ENCODE measurements around the gene PAQR4. TPM values are rescaled to one million over a fixed set of nuclear protein-coding genes. Genes with fewer than 3 reads are reported as not detected.
"Not testable (repeated sequence)": the region's sequence is repeated elsewhere in the genome, so short reads cannot be mapped to it uniquely, and the experiment has no call there.

PAQR4 gene
- polyA plus RNA-seq, 1 donor from 2014 or later: 1.9 TPM

- no peaks in the 10 kb centered on the region for H3K4me1 Mint-ChIP-seq
- no peak overlapping the region for H3K27ac Mint-ChIP-seq
Measured at GRCh38 chr16:2933701-2934100, 35.4 kb upstream of the PAQR4 start.

GRCh38 chr16:2934450-2934849 is 34.7 kb upstream of the PAQR4 start:
- Mint-ChIP-seq H3K27ac (no peak overlapping the region), H3K27me3 (no peaks in the 10 kb centered on the region), H3K9me3 (no peaks in the 10 kb centered on the region), H3K4me1 (no peaks in the 10 kb centered on the region), H3K36me3 (peaks cover 10% of the 10 kb centered on the region), H3K4me3 (no peak overlapping the region)

More at GRCh38 chr16:2933701-2934100, 35.4 kb upstream of the PAQR4 start:
- Mint-ChIP-seq H3K27me3 (no peaks in the 10 kb centered on the region), H3K9me3 (no peaks in the 10 kb centered on the region), H3K36me3 (peaks cover 9% of the 10 kb centered on the region), H3K4me3 (no peak overlapping the region)

DNA sequence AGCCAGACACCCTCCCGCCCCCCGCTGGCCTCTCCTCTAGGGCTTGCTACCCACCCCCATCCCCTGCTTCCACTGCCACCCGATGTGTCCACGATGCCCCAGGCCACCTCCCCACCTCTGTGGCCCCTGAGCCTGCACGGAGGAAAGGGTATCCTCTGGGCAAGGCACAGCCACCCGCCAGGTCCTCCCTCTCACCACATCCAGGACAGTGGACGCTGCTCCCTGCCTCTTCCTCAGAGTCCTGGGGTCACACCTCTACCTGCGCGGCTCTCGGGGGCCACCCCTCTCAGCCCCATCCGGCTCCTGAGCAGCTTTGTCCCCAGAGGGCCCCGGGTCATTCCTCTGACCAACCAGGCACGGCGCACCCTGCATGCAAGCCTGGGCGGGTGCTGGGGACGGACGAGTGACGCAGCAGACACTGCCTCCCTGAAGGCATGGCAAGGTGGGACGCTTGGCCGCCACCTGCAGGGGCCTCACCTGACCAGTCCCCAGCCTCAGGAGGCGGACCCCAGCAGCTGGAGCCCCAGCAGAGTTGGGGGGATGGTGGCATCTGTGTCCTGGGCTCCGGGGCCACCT is 32.6 kb upstream of the PAQR4 start:
- Mint-ChIP-seq H3K36me3 (peaks cover 12% of the 10 kb centered on the region), H3K9me3 (no peaks in the 10 kb centered on the region), H3K4me1 (peaks cover 0 to 7% (median 0%) of the 10 kb centered on the region in 3 donors), H3K27me3 (no peaks in the 10 kb centered on the region), H3K4me3 (no peak overlapping the region), H3K27ac (no peak overlapping the region)

DNA sequence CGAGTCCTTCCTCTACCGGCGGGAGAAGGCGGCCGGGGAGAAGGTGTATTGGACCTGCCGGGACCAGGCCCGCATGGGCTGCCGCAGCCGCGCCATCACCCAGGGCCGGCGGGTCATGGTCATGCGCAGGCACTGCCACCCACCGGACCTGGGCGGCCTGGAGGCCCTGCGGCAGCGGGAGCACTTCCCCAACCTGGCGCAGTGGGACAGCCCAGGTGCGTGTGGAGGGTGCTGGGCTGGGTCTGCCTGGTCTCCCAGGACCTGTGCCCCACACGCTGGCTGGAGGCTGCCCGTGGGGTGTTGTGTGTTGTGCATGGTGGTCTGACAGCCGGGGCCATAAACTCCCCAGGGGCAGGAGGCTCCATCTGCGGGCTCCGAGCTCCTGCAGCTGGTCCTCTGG is 32.0 kb upstream of the PAQR4 start:
- Mint-ChIP-seq H3K36me3 (peaks cover 12% of the 10 kb centered on the region), H3K4me3 (no peak overlapping the region), H3K4me1 (peaks cover 0 to 11% (median 2%) of the 10 kb centered on the region in 3 donors), H3K27me3 (no peaks in the 10 kb centered on the region), H3K9me3 (no peaks in the 10 kb centered on the region), H3K27ac (no peak overlapping the region)

- Mint-ChIP-seq H3K27ac (no peak overlapping the region), H3K4me3 (no peak overlapping the region), H3K4me1 (peaks cover 0 to 13% (median 5%) of the 10 kb centered on the region in 3 donors), H3K36me3 (peaks cover 11% of the 10 kb centered on the region), H3K9me3 (no peaks in the 10 kb centered on the region), H3K27me3 (no peaks in the 10 kb centered on the region)
Measured at GRCh38 chr16:2938206-2938605, 30.9 kb upstream of the PAQR4 start.

- Mint-ChIP-seq H3K27ac (no peak overlapping the region), H3K36me3 (peaks cover 8% of the 10 kb centered on the region), H3K27me3 (no peaks in the 10 kb centered on the region), H3K4me1 (peaks cover 0 to 13% (median 5%) of the 10 kb centered on the region in 3 donors), H3K9me3 (no peaks in the 10 kb centered on the region), H3K4me3 (no peak overlapping the region)
Measured at GRCh38 chr16:2939968-2940367, 29.2 kb upstream of the PAQR4 start.

DNA sequence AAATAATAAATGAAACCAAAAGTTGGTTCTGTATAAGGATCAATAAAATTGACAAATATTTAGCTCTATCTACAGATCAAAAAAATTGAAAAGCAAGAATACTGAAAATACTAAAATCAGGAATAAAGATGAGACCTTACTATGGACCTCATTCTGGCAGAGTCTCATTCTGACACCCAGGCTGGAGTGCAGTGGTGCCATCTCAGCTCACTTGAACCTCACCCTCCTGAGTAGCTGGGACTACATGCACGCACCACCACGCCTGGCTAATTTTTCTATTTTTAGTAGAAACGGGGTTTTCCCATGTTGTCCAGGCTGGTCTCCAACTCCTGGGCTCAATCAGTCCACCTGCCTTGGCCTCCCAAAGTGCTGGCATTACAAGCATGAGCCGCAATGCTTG is 27.1 kb upstream of the PAQR4 start:
- H3K9me3 Mint-ChIP-seq: no peaks in the 10 kb centered on the region
- peaks cover 0 to 13% (median 5%) of the 10 kb centered on the region in 3 donors for H3K4me1 Mint-ChIP-seq
- H3K4me3 Mint-ChIP-seq: no peak overlapping the region
- no peaks in the 10 kb centered on the region for H3K27me3 Mint-ChIP-seq
- H3K36me3 Mint-ChIP-seq: peaks cover 6% of the 10 kb centered on the region
- H3K27ac Mint-ChIP-seq: peak overlapping the region in 1 of 3 donors; percentile 65

DNA sequence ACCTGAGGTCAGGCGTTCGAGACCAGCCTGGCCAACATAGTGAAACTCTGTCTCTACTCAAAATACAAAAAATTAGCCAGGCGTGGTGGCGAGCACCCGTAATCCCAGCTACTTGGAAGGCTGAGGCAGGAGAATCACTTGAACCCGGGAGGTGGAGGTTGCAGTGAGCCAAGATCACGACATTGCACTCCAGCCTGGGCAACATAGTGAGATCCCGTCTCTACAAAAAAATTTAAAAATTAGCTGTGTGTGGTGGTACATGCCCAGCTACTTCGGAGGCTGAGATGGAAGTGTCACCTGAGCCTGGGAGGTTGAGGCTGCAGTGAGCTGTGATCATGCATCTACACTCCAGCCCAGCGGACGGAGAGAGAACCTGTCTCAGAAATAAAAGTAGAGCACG is 25.4 kb upstream of the PAQR4 start:
- H3K27me3 Mint-ChIP-seq, H3K36me3 Mint-ChIP-seq, H3K27ac Mint-ChIP-seq, H3K9me3 Mint-ChIP-seq, H3K4me3 Mint-ChIP-seq: not testable (repeated sequence)
- peaks cover 0 to 13% (median 5%) of the 10 kb centered on the region in 3 donors for H3K4me1 Mint-ChIP-seq

GRCh38 chr16:2946649-2947048 is 22.5 kb upstream of the PAQR4 start:
- peaks cover 0 to 5% (median 5%) of the 10 kb centered on the region in 3 donors for H3K4me1 Mint-ChIP-seq
- H3K36me3 Mint-ChIP-seq: peaks cover 3% of the 10 kb centered on the region

GRCh38 chr16:2948807-2949704 is 20.1 kb upstream of the PAQR4 start:
- peaks cover 0 to 7% (median 0%) of the 10 kb centered on the region in 3 donors for H3K4me1 Mint-ChIP-seq
- H3K36me3 Mint-ChIP-seq: no peaks in the 10 kb centered on the region
- H3K27me3 Mint-ChIP-seq: peaks cover 9% of the 10 kb centered on the region
- H3K4me3 Mint-ChIP-seq: no peak overlapping the region
- no peak overlapping the region for H3K27ac Mint-ChIP-seq
- H3K9me3 Mint-ChIP-seq: no peaks in the 10 kb centered on the region

More at GRCh38 chr16:2946649-2947048, 22.5 kb upstream of the PAQR4 start:
- Mint-ChIP-seq H3K9me3 (no peaks in the 10 kb centered on the region), H3K4me3 (no peak overlapping the region), H3K27ac (no peak overlapping the region), H3K27me3 (no peaks in the 10 kb centered on the region)

DNA sequence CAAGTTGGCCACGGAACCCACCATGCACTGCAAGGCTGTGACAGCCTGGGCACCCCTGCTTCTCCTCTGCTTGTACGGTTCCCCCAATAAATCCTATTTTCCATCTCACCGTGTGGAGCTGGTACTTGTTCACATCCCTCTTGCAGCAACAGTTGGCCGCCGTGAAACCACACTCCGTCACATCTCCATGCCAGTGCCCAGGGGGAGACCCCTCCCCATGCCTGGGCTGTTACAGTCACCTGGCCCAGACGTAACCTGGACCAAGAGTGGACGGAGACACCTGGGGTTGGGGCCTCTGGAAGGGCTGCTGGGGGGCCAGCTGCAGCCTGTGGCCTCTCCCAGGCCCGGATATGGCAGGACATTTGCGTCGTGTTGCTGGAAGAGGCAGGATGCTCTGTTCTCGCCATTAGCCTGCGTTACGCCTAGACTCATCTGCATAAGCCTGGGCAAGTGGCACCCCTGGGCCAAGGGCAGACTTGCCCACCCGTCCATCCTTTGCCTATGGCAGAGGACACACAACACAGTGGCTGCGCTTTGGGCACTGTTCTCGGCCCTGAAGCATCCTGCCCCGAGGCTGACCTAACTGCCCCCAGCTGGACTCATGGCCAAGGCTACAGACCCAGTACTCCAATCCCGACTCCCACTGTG is 19.3 kb upstream of the PAQR4 start:
- H3K27ac Mint-ChIP-seq: no peak overlapping the region
- no peak overlapping the region for H3K4me3 Mint-ChIP-seq
- no peaks in the 10 kb centered on the region for H3K9me3 Mint-ChIP-seq
- H3K27me3 Mint-ChIP-seq: peaks cover 13% of the 10 kb centered on the region
- H3K4me1 Mint-ChIP-seq: peaks cover 0 to 10% (median 0%) of the 10 kb centered on the region in 3 donors
- H3K36me3 Mint-ChIP-seq: no peaks in the 10 kb centered on the region

GRCh38 chr16:2950353-2950724 is 18.8 kb upstream of the PAQR4 start:
- peaks cover 0 to 10% (median 0%) of the 10 kb centered on the region in 3 donors for H3K4me1 Mint-ChIP-seq
- no peaks in the 10 kb centered on the region for H3K36me3 Mint-ChIP-seq
- no peaks in the 10 kb centered on the region for H3K9me3 Mint-ChIP-seq
- peaks cover 13% of the 10 kb centered on the region for H3K27me3 Mint-ChIP-seq
- H3K27ac Mint-ChIP-seq: no peak overlapping the region
- no peak overlapping the region for H3K4me3 Mint-ChIP-seq

DNA sequence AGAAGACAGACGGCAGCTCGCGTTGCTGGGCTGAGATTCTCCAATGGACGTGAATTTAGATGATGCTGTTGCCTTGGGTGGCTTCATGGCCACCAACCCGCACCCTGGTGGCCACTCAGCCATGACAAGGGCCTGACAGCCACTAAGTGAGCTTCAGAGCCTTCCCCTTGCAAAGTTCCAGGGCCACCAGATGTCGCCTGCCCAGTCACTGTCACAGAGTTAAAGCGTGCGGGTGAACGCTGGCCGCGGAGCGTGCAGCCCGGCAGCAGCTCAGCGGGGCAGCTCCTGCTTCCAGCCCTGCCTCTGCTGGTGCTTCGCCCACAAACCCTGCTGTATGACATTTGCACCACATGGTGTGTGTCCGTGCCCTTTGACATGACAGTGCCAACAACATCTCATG is 18.4 kb upstream of the PAQR4 start:
- Mint-ChIP-seq H3K4me1 (peaks cover 0 to 10% (median 0%) of the 10 kb centered on the region in 3 donors), H3K27ac (no peak overlapping the region), H3K36me3 (no peaks in the 10 kb centered on the region), H3K9me3 (no peaks in the 10 kb centered on the region), H3K27me3 (peaks cover 13% of the 10 kb centered on the region), H3K4me3 (no peak overlapping the region)

DNA sequence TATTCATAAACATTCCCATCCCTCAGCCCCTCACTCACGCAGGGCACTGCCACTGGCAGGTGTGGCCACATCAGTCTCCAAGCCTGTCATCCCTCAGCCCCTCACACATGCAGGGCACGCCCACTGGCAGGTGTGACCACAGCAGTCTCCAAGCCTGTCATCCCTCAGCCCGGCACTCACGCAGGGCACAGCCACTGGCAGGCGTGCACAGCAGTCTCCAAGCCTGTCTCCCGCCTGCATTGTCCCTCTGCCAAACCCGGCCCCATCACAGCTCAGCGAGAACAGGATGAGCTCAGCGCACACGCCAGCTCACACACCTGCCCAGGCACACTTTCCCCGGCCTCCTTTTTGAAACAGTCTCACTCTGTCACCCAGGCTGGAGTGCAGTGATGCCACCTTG is 16.5 kb upstream of the PAQR4 start:
- no peaks in the 10 kb centered on the region for H3K9me3 Mint-ChIP-seq
- H3K4me1 Mint-ChIP-seq: peaks cover 2 to 12% (median 4%) of the 10 kb centered on the region in 3 donors
- no peak overlapping the region for H3K4me3 Mint-ChIP-seq
- peaks cover 27% of the 10 kb centered on the region for H3K27me3 Mint-ChIP-seq
- H3K36me3 Mint-ChIP-seq: no peaks in the 10 kb centered on the region
- H3K27ac Mint-ChIP-seq: no peak overlapping the region

All from IgD-negative memory B cell (primary cell).